CD14-positive monocyte (primary cell): Measurements from ENCODE around the gene GIGYF2. TPM values are rescaled to one million over a fixed set of nuclear protein-coding genes. Genes with fewer than 3 reads are reported as not detected.

ENCODE experiments used
- DNase-seq, 3 donors: peaks; one replicate each; pipeline ENCODE4 v3.0.0-alpha.2; 2011 to 2022
- H2AFZ ChIP-seq: 2 replicates; pipeline ENCODE4 v1.6.0; 2012; ENCODE audit warnings: mild to moderate bottlenecking, low read depth, low read length, inconsistent platforms; ENCODE audit not compliant: insufficient read depth, poor library complexity, severe bottlenecking
- H3K27ac ChIP-seq, 2 donors: 1 replicate in 1 of 2; 2 replicates in 1 of 2; pipeline ENCODE4 v1.5.1; 2012 to 2013; ENCODE audit warnings: low read length in 2 of 2, control low read depth in 1 of 2, inconsistent platforms in 1 of 2, low read depth in 1 of 2, mild to moderate bottlenecking in 1 of 2
- H3K27me3 ChIP-seq, 2 donors: one replicate each; pipeline versions ENCODE4 v1.6.0 to v1.6.1; 2011 to 2013; ENCODE audit warnings: low read length in 2 of 2; ENCODE audit not compliant: control insufficient read depth in 2 of 2, insufficient read depth in 2 of 2
- H3K36me3 ChIP-seq, 2 donors: replicated peaks in 1 of 2; 1 replicate in 1 of 2; 2 replicates in 1 of 2; pipeline versions ENCODE4 v1.5.1 to v1.6.1; 2012 to 2013; ENCODE audit warnings: low read length in 2 of 2, control low read depth in 1 of 2, inconsistent platforms in 1 of 2, mild to moderate bottlenecking in 1 of 2; ENCODE audit not compliant: insufficient read depth in 2 of 2, control insufficient read depth in 1 of 2
- H3K4me1 ChIP-seq, 2 donors: 1 replicate in 1 of 2; 2 replicates in 1 of 2; pipeline versions ENCODE4 v1.5.1 to v1.6.1; 2012 to 2013; ENCODE audit warnings: low read length in 2 of 2, control low read depth in 1 of 2, inconsistent platforms in 1 of 2, mild to moderate bottlenecking in 1 of 2, moderate library complexity in 1 of 2; ENCODE audit not compliant: insufficient read depth in 2 of 2, control insufficient read depth in 1 of 2
- H3K4me2 ChIP-seq: replicated peaks from 2 replicates; pipeline ENCODE3; 2012; ENCODE audit warnings: low read length, moderate library complexity, mild to moderate bottlenecking; ENCODE audit not compliant: poor library complexity, severe bottlenecking; ENCODE audit errors: extremely low read depth
- H3K4me3 ChIP-seq, 3 experiments: fragments of 200-600 bp in 1 of 3; sonication (generic) in 1 of 3; replicated peaks in 1 of 3; 1 replicate in 2 of 3; 2 replicates in 1 of 3; pipeline ENCODE4 v1.5.1; 2011 to 2013; ENCODE audit warnings: low read length in 3 of 3, mild to moderate bottlenecking in 3 of 3, control low read depth in 2 of 3, low read depth in 2 of 3, inconsistent platforms in 1 of 3, moderate library complexity in 1 of 3
- H3K79me2 ChIP-seq: 2 replicates; pipeline ENCODE4 v1.6.0; 2012; ENCODE audit warnings: mild to moderate bottlenecking, control low read depth, inconsistent platforms, low read length, moderate library complexity; ENCODE audit not compliant: insufficient read depth
- H3K9ac ChIP-seq: 2 replicates; pipeline ENCODE4 v1.6.0; 2017; ENCODE audit warnings: low read length, mild to moderate bottlenecking; ENCODE audit not compliant: insufficient read depth, poor library complexity, severe bottlenecking
- H3K9me3 ChIP-seq, 2 donors: replicated peaks in 1 of 2; 1 replicate in 1 of 2; 2 replicates in 1 of 2; pipeline versions ENCODE4 v1.5.1 to v1.6.1; 2012 to 2013; ENCODE audit warnings: low read length in 2 of 2, control low read depth in 1 of 2; ENCODE audit not compliant: control insufficient read depth in 1 of 2, insufficient read depth in 1 of 2
- H4K20me1 ChIP-seq: 2 replicates; pipeline ENCODE4 v1.6.0; 2012; ENCODE audit warnings: mild to moderate bottlenecking, low read length, control low read depth, moderate library complexity; ENCODE audit not compliant: insufficient read depth
- H3K27ac Mint-ChIP-seq, 7 donors: one replicate each; pipeline ENCODE4 v1.8.0; 2020; ENCODE audit warnings: mild to moderate bottlenecking in 7 of 7, mixed read lengths in 7 of 7, moderate library complexity in 6 of 7, inconsistent platforms in 2 of 7
- H3K27me3 Mint-ChIP-seq, 3 donors: one replicate each; pipeline ENCODE4 v1.8.0; 2021 to 2022; ENCODE audit warnings: low read depth in 3 of 3, mild to moderate bottlenecking in 3 of 3, mixed read lengths in 3 of 3, moderate library complexity in 3 of 3, inconsistent platforms in 1 of 3
- H3K36me3 Mint-ChIP-seq, 2 donors: one replicate each; pipeline ENCODE4 v1.8.0; 2020; ENCODE audit warnings: mixed read lengths in 2 of 2, inconsistent platforms in 1 of 2, mild to moderate bottlenecking in 1 of 2
- H3K4me1 Mint-ChIP-seq: one replicate; pipeline ENCODE4 v1.8.0; 2020; ENCODE audit warnings: mild to moderate bottlenecking, mixed read lengths
- H3K4me3 Mint-ChIP-seq, 2 donors: one replicate each; pipeline ENCODE4 v1.8.0; 2020; ENCODE audit warnings: mild to moderate bottlenecking in 2 of 2, mixed read lengths in 2 of 2, moderate library complexity in 1 of 2
- H3K9me3 Mint-ChIP-seq, 7 donors: one replicate each; pipeline ENCODE4 v1.8.0; 2020 to 2022; ENCODE audit warnings: mixed read lengths in 7 of 7, mild to moderate bottlenecking in 6 of 7, moderate library complexity in 6 of 7, inconsistent platforms in 2 of 7
- CTCF ChIP-seq: fragments of 200-600 bp; IDR thresholded peaks from one replicate; pipeline ENCODE4 v1.8.0; 2022; ENCODE audit warnings: antibody characterized with exemption, mild to moderate bottlenecking
- WGBS: methylation state at CpG from one replicate; pipeline ENCODE4 v1.1.5; 2013; ENCODE audit warnings: missing lambda C conversion rate; ENCODE audit not compliant: insufficient coverage; 5-methylcytosine and 5-hydroxymethylcytosine counted together
- intact Hi-C, 2 donors: fragments of 100-400 bp; cut with micrococcal nuclease; formaldehyde crosslinking; loops; one replicate each; pipeline versions ENCODE4 v1.15.0 to v1.15.1; 2023
- polyA plus RNA-seq, 3 donors: library from polyadenylated mRNA; depleted of rRNA in 1 of 3; unstranded in 2 of 3; stranded (reverse) in 1 of 3; fragments of 300-500 nt in 2 of 3; fragments of >200 nt in 1 of 3; fragmentation: Illumina TruSeq in 2 of 3; gene quantifications; 1 replicate in 2 of 3; 2 replicates in 1 of 3; pipeline ENCODE4 v1.2.3, GENCODE V29; 2012 to 2021

The GIGYF2 gene
- polyA plus RNA-seq, 3 donors, result 7.7 to 20.7 (median 17.3) TPM

- no peak overlapping the region for H3K4me3 ChIP-seq
- WGBS, result no CpG with 5 or more reads among the region's 2 CpGs
- peaks cover 64 to 87% of the 10 kb centered on the region in 2 donors for H3K36me3 ChIP-seq
Measured at GRCh38 chr2:232721261-232721660, 24.1 kb downstream of the GIGYF2 start.

GRCh38 chr2:232721882-232722281 is 24.8 kb downstream of the GIGYF2 start:
- peaks cover 56 to 77% of the 10 kb centered on the region in 2 donors for H3K36me3 Mint-ChIP-seq
- Histone ChIP-seq H4K20me1 (peaks cover 79% of the 10 kb centered on the region), H3K79me2 (peaks cover 79% of the 10 kb centered on the region), H3K9ac (no peak overlapping the region), H3K4me1 (no peaks in the 10 kb centered on the region), H2AFZ (no peak overlapping the region), H3K4me3 (no peak overlapping the region), H3K27ac (peak overlapping the region in 1 of 2 donors; percentile 14), H3K36me3 (peaks cover 63 to 87% of the 10 kb centered on the region in 2 donors), H3K27me3 (no peaks in the 10 kb centered on the region), H3K4me2 (no peak overlapping the region), H3K9me3 (no peaks in the 10 kb centered on the region)
- peaks cover 0 to 8% (median 3%) of the 10 kb centered on the region in 7 donors for H3K9me3 Mint-ChIP-seq
- no peak for DNase-seq
- intact Hi-C loops, result no loop called here
- no peaks in the 10 kb centered on the region for H3K27me3 Mint-ChIP-seq
- TF ChIP-seq CTCF, result no peak
- 50% methylated on average over 2 of the region's 2 CpGs for WGBS
- H3K27ac Mint-ChIP-seq, result peak overlapping the region in 6 of 7 donors; percentile 4 to 79 (median 43)
- H3K4me3 Mint-ChIP-seq, result no peak overlapping the region
- H3K4me1 Mint-ChIP-seq, result peaks cover 10% of the 10 kb centered on the region

More at GRCh38 chr2:232721261-232721660, 24.1 kb downstream of the GIGYF2 start:
- no peak for DNase-seq
- H2AFZ ChIP-seq, result no peak overlapping the region
- H3K4me2 ChIP-seq, result no peak overlapping the region
- no peaks in the 10 kb centered on the region for H3K4me1 ChIP-seq
- Mint-ChIP-seq H3K27ac (peak overlapping the region in 1 of 7 donors; percentile 29), H3K27me3 (no peaks in the 10 kb centered on the region), H3K9me3 (peaks cover 0 to 8% (median 3%) of the 10 kb centered on the region in 7 donors), H3K36me3 (peaks cover 58 to 80% of the 10 kb centered on the region in 2 donors), H3K4me3 (no peak overlapping the region), H3K4me1 (peaks cover 10% of the 10 kb centered on the region)
- peaks cover 84% of the 10 kb centered on the region for H3K79me2 ChIP-seq
- no peaks in the 10 kb centered on the region for H3K9me3 ChIP-seq
- peaks cover 81% of the 10 kb centered on the region for H4K20me1 ChIP-seq
- H3K27ac ChIP-seq, result peak overlapping the region in 1 of 2 donors; percentile 14
- no peak overlapping the region for H3K9ac ChIP-seq
- H3K27me3 ChIP-seq, result no peaks in the 10 kb centered on the region
- intact Hi-C loops, result no loop called here
- TF ChIP-seq CTCF, result no peak
